Aorta (tissue), 5 donors: Measurements from ENCODE around the gene ATG2A. TPM values are rescaled to one million over a fixed set of nuclear protein-coding genes. Genes with fewer than 3 reads are reported as not detected.

ENCODE experiments used
- ATAC-seq: fragments of 200-7000 bp; cut with Tn5 transposase; one replicate; pipeline ENCODE4 v1.9.1; 2022; ENCODE audit warnings: moderate library complexity; ENCODE audit not compliant: low FRiP score
- DNase-seq, 2 donors: peaks; one replicate each; pipeline ENCODE4 v3.0.0-alpha.2; 2020
- H3K27ac ChIP-seq, 2 donors: one replicate each; pipeline ENCODE4 v1.5.1; 2013; ENCODE audit warnings: low read length in 2 of 2, mild to moderate bottlenecking in 2 of 2, moderate library complexity in 2 of 2, control low read depth in 1 of 2, inconsistent platforms in 1 of 2, low read depth in 1 of 2
- H3K27me3 ChIP-seq, 2 donors: one replicate each; pipeline ENCODE4 v1.6.1; 2013; ENCODE audit warnings: control low read depth in 1 of 2, low read length in 1 of 2, mild to moderate bottlenecking in 1 of 2, moderate library complexity in 1 of 2; ENCODE audit not compliant: insufficient read depth in 2 of 2, control insufficient read depth in 1 of 2
- H3K36me3 ChIP-seq, 2 donors: one replicate each; pipeline ENCODE4 v1.6.1; 2013; ENCODE audit warnings: control low read depth in 1 of 2, low read length in 1 of 2, mild to moderate bottlenecking in 1 of 2; ENCODE audit not compliant: insufficient read depth in 2 of 2, control insufficient read depth in 1 of 2
- H3K4me1 ChIP-seq, 2 donors: one replicate each; pipeline ENCODE4 v1.6.1; 2013; ENCODE audit warnings: low read length in 2 of 2, control low read depth in 1 of 2, mild to moderate bottlenecking in 1 of 2, moderate library complexity in 1 of 2; ENCODE audit not compliant: insufficient read depth in 2 of 2, control insufficient read depth in 1 of 2
- H3K4me3 ChIP-seq, 2 donors: one replicate each; pipeline ENCODE4 v1.5.1; 2013; ENCODE audit warnings: low read length in 2 of 2, control low read depth in 1 of 2, mild to moderate bottlenecking in 1 of 2
- H3K9me3 ChIP-seq: one replicate; pipeline ENCODE4 v1.6.1; 2013; ENCODE audit warnings: mild to moderate bottlenecking, low read length; ENCODE audit not compliant: control insufficient read depth
- WGBS, 2 donors: extraction: QIAGEN DNeasy Blood & Tissue Kit; methylation state at CpG; one replicate each; pipeline ENCODE4 v1.1.7; 2013; 5-methylcytosine and 5-hydroxymethylcytosine counted together
- intact Hi-C, 2 donors: fragments of 100-400 bp; cut with DNase I; formaldehyde crosslinking; loops; one replicate each; pipeline versions ENCODE4 v1.14.2 to v1.15.0; 2022
- polyA plus RNA-seq, 2 donors: library from polyadenylated mRNA; stranded (reverse); fragments of 200-250 nt; gene quantifications; one replicate each; pipeline ENCODE4 v1.2.3, GENCODE V29; 2013
- total RNA-seq, 2 donors: library from RNA; stranded (reverse); fragmentation: NEBNext Ultra II Directional; extraction: Animal tissue kit (Norgen Biotek cat#: 25700); gene quantifications; one replicate each; pipeline ENCODE4 v1.2.1, GENCODE V29; 2021
- donor health status: healthy with polysubstance abuse.
- donor health status: Bipolar disorder and iron deficiency.
- donor health status: DM: no; HTN: no; CAD: no.
- donor health status: DM: no; HTN: no; CAD: no.
- donor health status: DM: yes; HTN: yes; CAD: no.

ATG2A gene
- total and polyA plus RNA-seq, 4 donors, result 7.0 to 34.9 (median 20.1) TPM

GRCh38 chr11:64865286-64866172 is 51.5 kb downstream of the ATG2A start:
- 5 to 8% methylated on average over 15 of the region's 15 CpGs for WGBS, 2 donors
- peak overlapping the region; percentile 90 to 96 for H3K27ac ChIP-seq
- no peaks in the 10 kb centered on the region for H3K4me1 ChIP-seq
- H3K36me3 ChIP-seq, result no peaks in the 10 kb centered on the region
- intact Hi-C loops, result no loop called here
- ATAC-seq (peak; percentile 56), DNase-seq (no peak)
- peak overlapping the region in 1 of 2 donors; percentile 5 for H3K4me3 ChIP-seq
- no peaks in the 10 kb centered on the region for H3K9me3 ChIP-seq
- no peaks in the 10 kb centered on the region for H3K27me3 ChIP-seq

- Histone ChIP-seq H3K9me3 (no peaks in the 10 kb centered on the region), H3K27ac (peak overlapping the region; percentile 90 to 96), H3K4me1 (no peaks in the 10 kb centered on the region), H3K36me3 (no peaks in the 10 kb centered on the region), H3K4me3 (no peak overlapping the region), H3K27me3 (no peaks in the 10 kb centered on the region)
- intact Hi-C loops, result no loop called here
- ATAC-seq, result peak; percentile 91
- WGBS, 2 donors, result 2 to 5% methylated on average over 18 of the region's 18 CpGs
- peak; percentile 92 to 93 for DNase-seq
Measured at GRCh38 chr11:64864473-64865285, 52.3 kb downstream of the ATG2A start.

GRCh38 chr11:64864135-64864472 is 52.9 kb downstream of the ATG2A start:
- no peaks in the 10 kb centered on the region for H3K36me3 ChIP-seq
- 0 to 4% methylated on average over 9 of the region's 9 CpGs for WGBS, 2 donors
- no peak for DNase-seq
- no peaks in the 10 kb centered on the region for H3K4me1 ChIP-seq
- ATAC-seq, result peak; percentile 15
- intact Hi-C loops, result no loop called here
- peak overlapping the region; percentile 90 to 96 for H3K27ac ChIP-seq
- H3K9me3 ChIP-seq, result no peaks in the 10 kb centered on the region
- no peak overlapping the region for H3K4me3 ChIP-seq
- no peaks in the 10 kb centered on the region for H3K27me3 ChIP-seq

GRCh38 chr11:64863391-64864060 is 53.5 kb downstream of the ATG2A start:
- WGBS, 2 donors, result 4 to 7% methylated on average over 23 of the region's 23 CpGs
- H3K4me3 ChIP-seq, result no peak overlapping the region
- no peak for DNase-seq
- H3K27ac ChIP-seq, result peak overlapping the region; percentile 90 to 96
- H3K27me3 ChIP-seq, result no peaks in the 10 kb centered on the region
- no peaks in the 10 kb centered on the region for H3K4me1 ChIP-seq
- peak; percentile 67 for ATAC-seq
- H3K36me3 ChIP-seq, result no peaks in the 10 kb centered on the region
- H3K9me3 ChIP-seq, result no peaks in the 10 kb centered on the region
- intact Hi-C loops, result no loop called here

GRCh38 chr11:64862987-64863390 is 54.0 kb downstream of the ATG2A start:
- no peak overlapping the region for H3K4me3 ChIP-seq
- no peaks in the 10 kb centered on the region for H3K4me1 ChIP-seq
- intact Hi-C loops, result no loop called here
- WGBS, 2 donors, result 1 to 6% methylated on average over 9 of the region's 9 CpGs
- no peaks in the 10 kb centered on the region for H3K9me3 ChIP-seq
- ATAC-seq (no peak), DNase-seq (no peak)
- peak overlapping the region; percentile 90 to 96 for H3K27ac ChIP-seq
- no peaks in the 10 kb centered on the region for H3K27me3 ChIP-seq
- no peaks in the 10 kb centered on the region for H3K36me3 ChIP-seq

- Histone ChIP-seq H3K27me3 (no peaks in the 10 kb centered on the region), H3K4me1 (no peaks in the 10 kb centered on the region), H3K36me3 (no peaks in the 10 kb centered on the region), H3K4me3 (no peak overlapping the region), H3K9me3 (no peaks in the 10 kb centered on the region), H3K27ac (no peak overlapping the region)
- DNase-seq (no peak), ATAC-seq (no peak)
- intact Hi-C loops, result no loop called here
- WGBS, 2 donors, result 93 to 95% methylated on average over 6 of the region's 6 CpGs
Measured at GRCh38 chr11:64861227-64861975, 55.6 kb downstream of the ATG2A start.

GRCh38 chr11:64859542-64860414 is 57.2 kb downstream of the ATG2A start:
- intact Hi-C loops, result no loop called here
- DNase-seq (peak in 1 of 2 donors; percentile 73), ATAC-seq (no peak)
- H3K36me3 ChIP-seq, result no peaks in the 10 kb centered on the region
- H3K9me3 ChIP-seq, result no peaks in the 10 kb centered on the region
- H3K27ac ChIP-seq, result no peak overlapping the region
- H3K4me1 ChIP-seq, result peaks cover 0 to 4% of the 10 kb centered on the region in 2 donors
- WGBS, 2 donors, result 94 to 95% methylated on average over 33 of the region's 33 CpGs
- no peaks in the 10 kb centered on the region for H3K27me3 ChIP-seq
- no peak overlapping the region for H3K4me3 ChIP-seq
